NCI-H510A (cell line): ENCODE results near the gene COL17A1.
A peak's percentile ranks its signal among the peaks of the same experiment; 100 is the strongest.

Experiments used
- DNase-seq: peaks from one replicate; lab custom pipeline; 2025; lab: John Stamatoyannopoulos, UW

Gene COL17A1

DNA sequence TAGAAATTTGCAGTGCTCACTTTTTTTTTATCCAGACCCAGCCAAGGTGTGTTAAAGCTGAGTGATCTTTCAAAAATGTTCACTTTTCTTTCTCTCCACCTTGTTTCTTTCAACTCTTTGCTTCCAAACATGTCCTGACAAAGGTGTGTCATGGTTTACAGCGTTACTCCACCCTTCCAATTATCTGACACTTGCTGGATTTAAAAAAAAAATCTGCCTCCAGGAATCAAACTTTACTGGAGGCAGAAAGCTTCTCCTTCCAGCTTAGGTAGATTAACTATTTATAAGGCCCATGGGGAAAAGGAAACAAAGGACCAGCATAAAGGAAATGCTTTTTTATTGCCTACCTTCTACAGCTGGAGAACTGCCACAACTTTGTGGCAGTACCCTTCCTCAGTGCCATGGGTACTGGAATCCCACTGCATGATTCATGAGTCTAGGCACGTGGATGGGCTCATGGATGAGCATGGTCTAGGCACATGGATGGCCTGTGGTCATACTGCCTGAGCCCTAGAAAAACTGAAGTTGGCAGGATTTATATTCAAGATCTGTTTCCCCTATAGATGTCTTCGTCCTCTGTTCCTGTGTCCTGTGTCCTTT, at the start of gene COL17A1:
COL17A1 (minus strand) TSS at position 80 of the 600 bp plus-strand sequence. CDS start 5,207 bp downstream, outside the sequence.
- no peak for DNase-seq

DNA sequence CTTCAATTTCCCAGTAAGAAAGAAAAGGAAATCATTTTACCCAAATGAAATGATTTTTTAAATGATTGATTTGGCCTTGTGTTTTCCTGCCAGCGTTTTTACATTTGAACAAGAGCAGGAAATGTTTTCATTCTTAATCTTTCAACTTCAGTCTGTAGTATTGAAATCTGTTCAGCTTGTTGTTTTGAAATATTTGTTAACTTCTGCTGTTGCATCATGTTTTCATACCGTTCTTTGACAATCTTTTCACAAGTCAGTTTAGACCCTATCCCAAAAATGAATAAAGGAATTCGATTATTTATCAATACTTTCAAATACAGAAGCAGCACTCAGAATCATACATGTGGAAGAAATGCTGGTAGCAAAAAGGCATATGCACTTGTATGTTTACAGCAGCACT, 44.4 kb upstream of the COL17A1 start:
- no peak for DNase-seq

DNA sequence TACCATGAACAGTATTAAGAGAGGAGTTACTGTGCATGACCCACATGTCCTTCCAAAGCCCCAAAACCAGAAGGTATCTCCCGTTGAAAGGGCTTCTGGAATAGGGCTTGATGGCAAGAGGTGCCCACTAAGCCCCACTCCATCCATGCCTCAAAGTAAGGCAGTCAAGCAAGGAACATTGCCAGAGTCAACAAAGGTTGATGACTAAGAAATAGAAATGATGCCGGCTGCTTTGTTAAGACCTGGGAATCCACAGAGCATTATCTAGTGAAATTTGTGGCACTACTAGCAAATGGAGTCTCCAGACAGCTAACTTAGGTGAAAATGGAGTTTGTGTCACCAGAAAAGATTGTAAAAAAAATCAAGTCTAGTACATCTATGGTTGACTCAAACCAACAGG, 42.5 kb upstream of the COL17A1 start:
- no peak for DNase-seq

DNA sequence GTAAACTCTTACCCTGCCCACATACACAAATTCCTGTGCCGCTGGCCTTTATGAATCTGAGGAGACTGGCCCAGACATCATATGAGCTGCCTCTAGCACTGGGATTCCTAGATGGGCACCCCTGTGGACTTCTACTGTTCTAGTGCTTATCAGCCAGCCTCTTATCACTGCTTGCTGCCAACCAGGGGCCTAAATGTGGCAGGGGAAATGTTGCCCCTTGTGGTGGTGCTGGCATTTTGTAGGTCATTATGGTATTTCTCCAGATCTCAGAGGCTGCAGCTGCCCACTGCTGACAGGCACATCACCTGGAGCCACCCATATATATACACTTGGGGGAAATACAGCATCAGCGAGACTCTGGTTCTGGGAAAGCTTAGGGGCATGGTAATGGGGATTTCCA, 41.7 kb upstream of the COL17A1 start:
- DNase-seq: no peak

DNA sequence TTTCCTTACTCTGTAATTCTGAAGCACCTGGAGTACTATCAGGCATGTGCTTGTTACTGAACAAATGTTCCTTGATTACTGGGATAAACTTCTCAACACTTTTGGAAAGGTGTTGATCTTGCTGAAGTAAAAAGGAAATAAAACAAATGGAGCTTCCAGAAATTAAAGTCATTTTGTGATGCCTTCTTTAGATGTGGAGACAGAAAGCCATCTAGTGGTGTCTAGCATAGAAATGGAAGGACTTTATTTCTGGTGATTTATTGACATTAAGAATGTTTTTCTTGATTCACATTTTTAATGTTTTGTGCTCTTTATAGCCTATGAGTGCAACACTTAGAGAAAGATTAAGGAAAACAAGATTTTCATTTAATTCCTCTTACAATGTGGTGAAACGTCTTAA, 37.7 kb upstream of the COL17A1 start:
- no peak for DNase-seq

DNA sequence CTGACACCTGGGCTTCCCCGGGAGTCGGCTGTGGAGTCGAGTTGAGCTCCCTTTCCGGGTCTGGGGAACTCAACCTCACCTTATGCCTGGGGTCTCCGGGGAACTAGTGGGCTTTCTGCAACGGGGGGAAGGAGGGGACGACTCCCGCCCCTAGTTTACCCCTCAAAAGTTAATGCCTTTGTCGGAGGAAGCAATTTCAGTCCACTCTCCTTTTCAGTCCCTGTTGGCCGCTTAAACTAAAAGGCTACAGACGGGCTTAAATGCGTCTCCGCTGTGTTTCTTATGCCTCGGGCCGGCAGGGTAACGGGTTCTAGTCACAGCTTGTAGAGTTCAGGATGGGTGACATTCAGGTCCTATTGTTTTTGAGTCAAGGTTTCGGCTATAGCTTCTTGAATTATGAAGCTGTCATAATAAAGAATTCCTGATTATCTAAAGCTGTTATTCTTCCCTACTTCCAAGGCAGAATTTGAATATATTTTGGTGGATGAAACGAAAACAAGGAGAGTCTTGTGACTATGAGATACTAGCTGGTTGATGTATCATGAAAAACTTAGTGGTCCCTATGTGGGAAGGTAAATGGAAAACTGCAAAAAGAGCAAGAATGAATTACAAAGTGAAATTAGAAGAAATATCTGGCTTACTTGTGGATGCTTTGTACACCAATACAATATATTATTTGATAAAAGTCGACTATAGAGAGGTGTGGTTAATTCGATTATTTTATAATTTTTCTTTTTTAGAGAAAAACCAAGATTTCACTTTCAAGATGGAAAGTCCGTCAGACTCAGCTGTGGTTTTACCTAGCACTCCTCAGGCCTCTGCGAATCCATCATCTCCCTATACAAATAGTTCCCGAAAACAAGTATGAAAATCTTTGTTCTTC, 36.8 kb upstream of the COL17A1 start:
- DNase-seq: no peak

DNA sequence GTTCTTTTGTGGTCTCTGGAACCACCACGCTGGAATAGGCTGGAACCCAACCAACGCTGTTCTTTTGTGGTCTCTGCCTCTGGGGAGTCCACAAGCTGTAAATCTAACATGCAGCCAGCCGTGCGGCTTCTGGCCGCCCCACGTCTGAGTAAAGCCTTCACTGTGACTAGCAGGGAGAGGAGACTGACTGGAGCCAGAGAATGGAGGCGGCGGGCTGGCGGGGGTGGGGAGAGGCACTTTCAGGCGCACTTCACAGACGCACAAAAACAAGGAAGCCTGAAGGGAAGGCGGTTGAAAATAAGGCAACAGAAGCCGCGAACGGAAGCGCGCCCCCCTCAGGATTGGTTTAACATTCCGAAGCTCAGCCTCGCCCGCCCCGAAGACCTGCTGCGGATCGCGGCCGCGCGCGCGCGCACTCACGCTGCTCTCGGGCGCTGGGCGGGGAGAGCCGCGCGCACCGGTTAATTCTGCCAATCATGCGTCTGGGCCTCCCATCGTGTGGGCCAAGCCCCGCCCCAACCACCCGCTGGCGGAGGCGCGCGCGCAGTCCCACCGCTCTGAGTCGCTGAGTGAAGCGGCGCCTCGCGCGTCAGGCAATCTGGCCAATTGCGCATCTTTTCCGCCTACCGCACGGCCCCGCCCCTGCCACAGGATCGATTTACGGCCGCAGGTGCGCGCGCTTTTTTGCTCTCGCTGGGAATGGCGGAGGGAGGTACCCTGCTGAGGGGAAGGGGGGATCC, 36.0 kb upstream of the COL17A1 start, which contains the start of gene SFR1:
SFR1 (plus strand) TSS at position 687 of the 740 bp plus-strand sequence; CDS start at position 700, 13 bp downstream.
- peak; percentile 100 for DNase-seq

DNA sequence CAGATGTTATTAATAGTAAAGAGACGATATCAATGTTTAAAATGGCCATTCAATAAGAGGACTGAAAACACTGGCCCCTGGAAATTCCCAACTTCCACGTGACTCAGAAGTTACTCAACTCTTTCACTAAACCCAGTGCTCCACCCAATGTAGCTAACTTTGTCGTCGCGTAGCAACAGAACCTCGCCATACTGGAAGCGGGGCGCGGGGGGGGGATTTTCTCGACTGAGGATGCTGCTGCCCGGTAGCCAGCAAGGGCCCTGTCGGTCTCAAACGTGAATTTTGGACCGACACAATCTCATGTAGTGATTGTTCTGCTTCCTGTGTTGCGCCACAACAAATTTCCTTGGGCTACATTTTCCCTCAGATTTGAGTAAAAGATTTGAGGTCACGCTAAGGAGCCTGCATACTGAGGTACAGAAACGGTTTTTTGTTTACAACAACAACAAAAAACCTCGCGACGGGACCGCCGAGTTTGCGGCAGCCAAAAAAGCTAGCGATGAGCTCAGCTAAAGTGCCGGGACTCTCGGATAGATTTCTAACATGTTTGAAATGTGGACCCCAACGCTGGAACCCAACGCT, 35.3 kb upstream of the COL17A1 start:
- DNase-seq: peak; percentile 87

DNA sequence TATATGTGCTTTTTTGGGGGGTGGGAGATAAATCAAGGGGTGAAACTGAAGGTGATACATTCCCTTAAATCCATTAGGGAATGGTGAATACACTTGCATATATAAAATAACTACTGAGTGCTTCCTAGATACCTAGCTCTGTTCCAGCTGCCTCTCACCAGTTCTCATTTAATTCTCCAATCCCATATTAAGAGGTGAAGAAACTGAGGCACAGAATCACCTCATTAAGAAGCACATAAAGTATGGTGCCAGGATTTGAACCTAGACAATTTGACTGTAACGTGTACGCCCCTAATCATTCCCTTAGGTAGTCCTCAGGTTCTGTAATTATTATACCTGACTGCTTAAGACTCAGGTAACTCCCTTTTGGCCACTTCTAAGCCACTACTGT, 34.8 kb upstream of the COL17A1 start:
- DNase-seq: no peak

DNA sequence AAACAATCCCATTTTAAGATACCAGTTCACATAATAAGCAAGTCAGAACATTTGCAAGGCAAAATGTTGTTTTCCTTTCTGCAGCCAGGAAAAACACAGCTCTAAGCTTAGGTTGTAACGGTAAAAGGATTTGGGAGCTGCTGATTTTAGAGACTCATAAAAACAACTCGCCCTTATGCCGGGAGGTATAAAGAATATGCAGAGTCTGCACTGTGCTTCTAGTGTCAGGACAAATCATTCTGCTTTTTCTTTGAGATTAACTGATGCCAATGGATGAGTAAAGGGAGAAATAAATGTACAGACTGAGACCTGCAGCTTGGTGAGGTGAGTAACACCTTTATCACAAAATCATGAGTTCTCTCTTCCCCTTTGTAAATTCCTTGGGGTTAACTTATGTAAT, 34.3 kb upstream of the COL17A1 start:
- DNase-seq: no peak

DNA sequence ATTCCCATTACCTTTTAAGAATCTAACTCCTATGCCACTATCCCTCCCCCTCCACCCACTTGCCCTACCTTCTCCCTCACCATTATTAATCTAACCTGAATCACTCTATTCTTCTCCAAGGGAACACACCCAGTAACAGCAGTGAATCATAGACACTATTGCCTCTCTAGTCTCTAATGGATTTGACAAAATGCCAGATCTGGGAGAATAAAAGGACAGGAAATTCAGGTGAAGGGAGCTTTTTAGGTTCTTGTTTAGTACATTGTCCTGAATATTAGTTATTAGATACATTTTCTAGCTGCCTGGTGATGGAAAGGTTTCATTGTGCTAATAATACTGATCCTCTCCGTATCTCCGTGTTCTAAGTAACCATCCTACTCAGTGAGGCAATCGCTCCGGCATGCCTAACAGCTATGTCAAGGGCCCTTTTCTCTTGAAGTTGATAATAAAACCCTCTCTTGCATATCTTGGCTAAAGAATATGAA, 32.2 kb upstream of the COL17A1 start:
- DNase-seq: no peak

DNA sequence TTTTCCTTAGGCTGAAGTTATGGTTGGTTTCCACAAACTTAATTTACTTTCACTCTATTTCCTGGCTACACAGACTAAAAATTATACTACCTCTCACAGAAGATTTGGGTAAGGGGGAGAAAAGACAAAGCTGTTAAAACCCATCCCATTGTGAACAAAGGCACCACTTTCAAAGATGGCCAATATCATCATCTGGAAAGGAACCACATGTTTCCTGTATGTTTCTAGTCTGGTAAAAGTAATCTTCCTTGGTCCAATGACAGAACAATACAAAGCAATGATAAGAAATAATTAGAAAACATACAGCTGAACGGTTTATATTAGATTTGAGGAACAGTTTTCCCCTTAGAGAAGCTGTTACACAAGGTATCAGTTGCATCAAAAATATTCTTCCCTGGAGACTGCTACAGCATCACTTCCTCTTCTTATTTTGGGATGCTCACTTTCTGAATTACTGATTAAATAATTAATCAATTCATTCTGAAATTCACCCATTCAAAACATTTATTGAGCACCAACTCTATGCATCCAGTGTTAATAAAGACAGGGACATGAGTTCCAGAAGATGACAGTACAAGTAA, 27.8 kb upstream of the COL17A1 start:
- DNase-seq: no peak

DNA sequence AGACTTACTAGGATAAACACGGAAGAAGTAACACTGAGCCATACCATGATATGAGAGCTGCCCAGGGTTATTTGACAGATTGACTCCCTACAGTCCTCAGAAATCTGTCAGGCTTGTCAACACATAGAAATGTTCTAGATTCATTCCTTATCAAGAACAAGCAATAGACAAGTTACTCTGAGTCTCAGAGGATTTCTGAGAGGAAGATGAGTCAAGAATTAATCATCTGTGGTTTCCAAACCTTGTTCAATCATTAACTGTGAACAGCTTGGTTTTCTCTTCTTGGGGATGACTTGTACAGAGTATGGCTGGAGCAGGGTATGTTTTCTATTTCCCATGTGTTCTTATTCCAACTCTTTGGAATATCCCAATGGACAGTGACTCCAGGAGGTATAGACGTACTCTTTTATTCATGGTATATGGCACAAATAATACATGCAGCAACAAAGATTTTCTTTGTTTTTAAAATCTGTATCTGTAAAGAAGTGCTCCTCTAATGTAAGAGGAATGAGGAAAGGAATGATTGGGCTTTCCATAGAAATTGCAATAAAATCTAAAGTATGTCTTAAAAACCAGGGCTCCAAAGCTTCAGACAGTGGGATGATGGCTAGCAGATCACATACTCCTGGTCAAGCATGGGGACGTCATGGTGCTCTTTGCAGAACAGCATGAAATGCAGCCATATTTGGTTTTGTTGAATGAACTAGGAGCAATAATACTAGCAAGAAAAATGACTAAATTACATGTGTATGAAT, 24.4 kb upstream of the COL17A1 start:
- no peak for DNase-seq

DNA sequence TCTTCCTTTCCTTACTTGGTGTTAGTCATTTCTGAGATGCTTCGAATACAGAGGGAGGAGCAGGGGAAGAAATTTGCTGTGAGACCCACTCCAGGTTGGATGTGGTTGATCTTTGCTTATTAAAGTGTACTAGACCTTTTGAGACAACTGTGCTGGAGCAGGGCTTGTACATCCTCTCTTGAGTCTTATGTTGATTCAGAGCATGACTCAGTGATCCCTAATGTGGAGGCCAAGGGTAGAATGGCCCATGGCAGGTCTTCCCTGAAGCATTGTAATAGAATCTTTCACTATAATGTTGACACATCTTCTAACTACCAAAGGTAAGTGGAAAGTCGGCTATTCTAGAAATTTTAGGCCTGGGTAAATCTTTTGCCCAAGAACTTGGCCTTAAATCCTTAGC, 19.2 kb upstream of the COL17A1 start:
- no peak for DNase-seq

DNA sequence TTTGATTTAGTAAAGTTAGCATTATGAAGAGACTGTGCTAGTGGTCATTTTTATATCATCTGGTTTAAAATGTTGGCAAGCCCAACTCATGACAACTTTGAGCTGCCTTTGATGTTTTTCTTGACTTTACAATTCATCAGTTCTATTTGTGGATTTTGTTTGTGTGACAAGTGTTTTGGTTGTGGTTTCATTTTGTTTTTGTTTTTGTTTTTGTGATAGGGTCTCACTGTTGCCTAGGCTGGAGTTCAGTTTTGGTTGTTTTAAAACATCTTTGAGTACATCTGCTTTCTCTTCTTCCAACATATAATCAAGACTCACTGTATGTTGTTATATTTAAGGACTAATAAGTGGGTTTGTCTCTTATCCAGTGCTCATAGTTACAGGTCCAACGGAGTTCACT, 18.7 kb upstream of the COL17A1 start:
- DNase-seq: no peak

DNA sequence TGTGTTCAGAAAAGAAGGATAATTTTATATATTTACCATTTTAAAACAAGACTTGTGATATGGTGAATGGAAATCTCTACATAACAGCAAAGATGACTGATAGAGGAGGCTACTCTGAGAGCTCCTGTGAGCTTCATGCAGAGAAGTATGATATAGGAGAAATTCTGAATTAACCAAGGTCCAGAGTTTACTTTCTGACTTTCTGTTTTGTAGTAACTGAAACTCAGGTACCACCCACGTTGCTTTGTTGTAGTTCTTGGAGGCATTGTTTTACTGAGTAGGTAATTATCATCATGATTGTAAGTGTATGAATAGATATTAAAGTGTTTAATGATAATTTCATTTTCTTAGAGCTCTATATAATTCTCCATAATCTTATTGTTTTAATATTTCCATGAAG, 18.3 kb upstream of the COL17A1 start:
- DNase-seq: no peak

DNA sequence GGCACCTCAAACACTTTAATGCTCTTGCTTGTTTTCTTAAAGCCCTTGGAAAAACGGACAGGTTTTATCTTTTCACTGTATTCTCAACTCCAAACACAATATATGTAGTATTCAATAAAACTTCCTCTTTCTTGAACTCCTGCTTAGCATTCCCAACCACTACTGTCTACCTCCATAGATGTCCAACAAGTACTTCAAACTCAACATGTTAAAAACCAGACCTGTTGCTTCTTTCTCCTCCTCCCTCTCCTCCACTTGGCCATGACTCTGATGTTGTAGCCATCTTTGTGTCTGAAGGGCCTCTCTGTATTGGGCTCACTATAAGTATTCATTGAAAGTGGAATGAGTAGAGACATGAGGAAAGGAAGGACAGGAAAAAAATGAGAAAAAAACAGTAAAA, 16.2 kb upstream of the COL17A1 start:
- no peak for DNase-seq

DNA sequence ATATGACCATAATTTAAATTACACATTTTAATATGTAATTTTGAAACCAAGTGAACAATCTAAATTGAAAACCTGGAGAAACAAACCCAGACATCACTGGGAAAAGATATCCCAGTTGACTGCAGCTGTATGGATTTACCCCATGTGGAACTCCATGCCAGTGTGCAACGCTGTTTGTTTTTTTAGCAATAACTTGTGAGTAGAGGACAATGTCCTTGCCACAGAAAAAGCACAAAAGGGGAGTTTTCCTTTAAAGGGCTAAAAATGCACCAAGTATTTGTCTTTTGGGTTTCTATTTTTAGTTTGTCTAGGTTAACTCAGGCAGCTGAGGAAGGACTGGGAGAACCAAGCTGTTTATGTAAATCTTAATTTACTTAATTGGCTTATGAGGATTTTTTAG, 15.1 kb upstream of the COL17A1 start:
- DNase-seq: no peak

DNA sequence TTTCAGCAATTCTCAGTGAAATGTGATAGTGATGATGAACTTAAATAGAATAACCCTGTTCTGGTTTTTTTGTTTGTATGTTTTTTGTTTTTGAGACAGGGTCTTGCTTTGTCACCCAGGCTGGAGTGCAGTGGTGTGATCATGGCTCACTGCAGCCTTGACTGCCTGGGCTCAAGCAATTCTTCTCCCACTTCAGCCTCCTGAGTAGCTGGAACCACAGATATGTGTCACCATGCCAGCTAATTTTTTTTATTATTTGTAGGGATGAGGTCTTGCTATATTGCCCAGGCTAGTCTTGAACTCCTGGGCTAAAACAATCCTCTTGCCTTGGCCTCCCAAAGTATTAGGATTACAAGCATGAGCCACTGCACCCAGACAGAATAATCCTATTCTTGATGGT, 14.3 kb upstream of the COL17A1 start:
- DNase-seq: no peak

DNA sequence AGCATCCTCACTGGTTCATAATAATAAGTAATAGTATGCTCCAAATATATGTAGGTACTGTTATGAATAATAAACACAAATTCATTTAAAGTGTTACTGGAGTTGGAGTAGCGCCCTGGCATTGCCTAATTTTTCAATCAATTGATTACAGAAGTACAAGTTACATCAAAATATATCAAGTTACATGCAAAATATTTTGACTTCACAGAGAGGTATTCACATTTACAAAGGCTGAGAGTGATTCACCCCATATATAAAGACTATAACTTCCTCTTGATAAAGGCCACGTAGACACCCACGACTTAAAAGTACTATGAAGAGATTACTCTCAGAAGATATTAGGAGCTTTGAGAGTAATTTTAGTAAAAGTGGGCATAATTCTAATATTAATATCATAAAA, 13.6 kb upstream of the COL17A1 start:
- no peak for DNase-seq

DNA sequence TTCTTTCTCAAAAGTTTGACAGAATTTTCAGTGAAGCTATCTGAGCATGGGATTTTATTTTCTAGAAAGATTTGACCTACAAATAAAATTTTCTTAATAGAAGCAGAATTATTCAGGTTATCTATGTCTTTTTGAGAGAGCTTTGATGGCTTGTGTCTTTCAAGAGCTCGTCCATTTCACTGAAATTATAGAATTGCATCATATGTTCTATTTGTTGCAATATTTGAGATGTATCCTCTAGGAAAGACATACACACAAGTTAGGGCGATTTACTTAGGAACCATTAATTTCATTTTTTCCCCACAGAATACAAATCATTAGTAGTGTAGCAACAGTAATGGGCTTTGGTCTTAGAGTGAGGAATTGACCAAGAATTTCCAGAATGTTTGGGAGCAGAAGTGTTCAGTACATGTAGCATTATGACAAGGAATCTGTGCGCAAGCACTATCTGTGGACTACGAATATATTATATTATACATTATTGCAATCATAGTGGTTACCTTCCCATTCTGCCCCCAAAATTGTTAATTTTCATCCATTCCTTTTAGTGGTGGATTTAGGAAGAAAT, 12.8 kb upstream of the COL17A1 start:
- DNase-seq: no peak
